SK-N-SH (cell line): ENCODE data around the gene STAG3. TPM values are rescaled to one million over a fixed set of nuclear protein-coding genes. Genes with fewer than 3 reads are reported as not detected.

Source experiments
- CTCF ChIA-PET: fragments of 300-600, 350-600 bp; formaldehyde crosslinking; extraction: SDS; loops from one replicate; lab custom pipeline; 2021; lab: Yijun Ruan, JAX
- POLR2A ChIA-PET: fragments of 350-600 bp; sonication (Branson Sonifier 250); formaldehyde crosslinking; extraction: SDS; loops from one replicate; lab custom pipeline; 2020; ENCODE audit warnings: antibody characterized with exemption, inconsistent platforms; lab: Yijun Ruan, JAX
- DNase-seq: peaks from one replicate; pipeline ENCODE4 v3.0.0; 2012
- H2AFZ ChIP-seq: fragments of 200-600 bp; sonication (generic); 2 replicates; pipeline ENCODE4 v1.8.1; 2016; ENCODE audit warnings: antibody characterized with exemption, mild to moderate bottlenecking, low read depth
- H3F3A ChIP-seq: fragments of 200-600 bp; sonication (generic); replicated peaks from 2 replicates; pipeline ENCODE3; 2016; ENCODE audit warnings: antibody characterized with exemption, mild to moderate bottlenecking; ENCODE audit not compliant: insufficient read depth
- H3K27ac ChIP-seq, 2 experiments: fragments of 200-500 bp in 1 of 2; fragments of 200-600 bp in 1 of 2; sonication (Bioruptor generic) in 1 of 2; sonication (generic), shearing (Covaris generic) in 1 of 2; 2 replicates each; pipeline versions ENCODE4 v1.5.1 to v1.6.1; 2014 to 2016; ENCODE audit warnings: low read depth in 2 of 2, inconsistent platforms in 1 of 2, low read length in 1 of 2, mild to moderate bottlenecking in 1 of 2, mixed read lengths in 1 of 2
- H3K27me3 ChIP-seq: fragments of 200-600 bp; sonication (generic), shearing (Covaris generic); 2 replicates; pipeline ENCODE4 v1.6.1; 2016; ENCODE audit warnings: mixed run types; ENCODE audit not compliant: insufficient read depth
- H3K36me3 ChIP-seq, 2 experiments: fragments of 200-500 bp in 1 of 2; fragments of 200-600 bp in 1 of 2; sonication (Bioruptor generic) in 1 of 2; sonication (generic) in 1 of 2; replicated peaks in 1 of 2; 2 replicates each; pipeline versions ENCODE3 to v1.5.1; 2014 to 2016; ENCODE audit warnings: low read length in 1 of 2, mild to moderate bottlenecking in 1 of 2; ENCODE audit not compliant: insufficient read depth in 2 of 2, control insufficient read depth in 1 of 2
- H3K4me1 ChIP-seq, 2 experiments: fragments of 200-500 bp in 1 of 2; fragments of 200-600 bp in 1 of 2; sonication (Bioruptor generic) in 1 of 2; sonication (generic), shearing (Covaris generic) in 1 of 2; 2 replicates each; pipeline versions ENCODE4 v1.5.1 to v1.6.1; 2014 to 2016; ENCODE audit warnings: low read depth in 1 of 2, low read length in 1 of 2, mixed run types in 1 of 2; ENCODE audit not compliant: insufficient read depth in 2 of 2, control insufficient read depth in 1 of 2
- H3K4me2 ChIP-seq: fragments of 200-600 bp; sonication (generic), shearing (Covaris generic); 2 replicates; pipeline ENCODE4 v1.6.1; 2017; ENCODE audit warnings: mixed run types
- H3K4me3 ChIP-seq, 2 experiments: fragments of 200-500 bp in 1 of 2; fragments of 200-600 bp in 1 of 2; sonication (Bioruptor generic) in 1 of 2; sonication (generic), shearing (Covaris generic) in 1 of 2; 2 replicates each; pipeline versions ENCODE4 v1.5.1 to v1.8.1; 2014 to 2016; ENCODE audit warnings: low read depth in 2 of 2, inconsistent platforms in 1 of 2, low read length in 1 of 2, mild to moderate bottlenecking in 1 of 2, mixed read lengths in 1 of 2, moderate library complexity in 1 of 2
- H3K79me2 ChIP-seq: fragments of 200-600 bp; sonication (generic); 2 replicates; pipeline ENCODE4 v1.8.1; 2017; ENCODE audit warnings: mild to moderate bottlenecking; ENCODE audit not compliant: insufficient read depth
- H3K9ac ChIP-seq: fragments of 200-600 bp; sonication (generic); 2 replicates; pipeline ENCODE4 v1.6.1; 2017; ENCODE audit warnings: mixed run types
- H3K9me2 ChIP-seq: fragments of 200-600 bp; sonication (generic); 2 replicates; pipeline ENCODE4 v1.6.1; 2017; ENCODE audit warnings: mixed run types
- H3K9me3 ChIP-seq: fragments of 200-600 bp; sonication (generic); 2 replicates; pipeline ENCODE4 v1.6.1; 2017; ENCODE audit warnings: mixed run types, mild to moderate bottlenecking, moderate library complexity
- H4K20me1 ChIP-seq: fragments of 200-600 bp; sonication (generic); 2 replicates; pipeline ENCODE4 v1.6.1; 2017; ENCODE audit warnings: mild to moderate bottlenecking, mixed run types; ENCODE audit not compliant: insufficient read depth
- ELF1 ChIP-seq: IDR thresholded peaks from 2 replicates; pipeline ENCODE4 v1.4.0; 2012
- FOXM1 ChIP-seq: IDR thresholded peaks from 2 replicates; pipeline ENCODE4 v1.4.0; 2012; ENCODE audit warnings: low read depth, mild to moderate bottlenecking
- GATA2 ChIP-seq: sonication (generic); formaldehyde crosslinking; IDR thresholded peaks from 2 replicates; pipeline ENCODE4 v1.5.0; 2020; ENCODE audit warnings: mild to moderate bottlenecking, missing genetic modification reagents
- JUND ChIP-seq: IDR thresholded peaks from 2 replicates; pipeline ENCODE4 v1.4.0; 2012
- MEF2A ChIP-seq: IDR thresholded peaks from 2 replicates; pipeline ENCODE4 v1.4.0; 2012; ENCODE audit warnings: low read depth, borderline replicate concordance
- NRF1 ChIP-seq: IDR thresholded peaks from 2 replicates; pipeline ENCODE4 v1.6.1; 2012; ENCODE audit warnings: low read depth, mild to moderate bottlenecking, low read length
- REST ChIP-seq: IDR thresholded peaks from 2 replicates; pipeline ENCODE4 v1.6.1; 2012; ENCODE audit warnings: mild to moderate bottlenecking, low read depth, low read length, moderate library complexity
- RXRA ChIP-seq: IDR thresholded peaks from 2 replicates; pipeline ENCODE4 v1.4.0; 2012; ENCODE audit warnings: low read depth, mild to moderate bottlenecking, borderline replicate concordance
- TAF1 ChIP-seq: IDR thresholded peaks from 2 replicates; pipeline ENCODE4 v1.6.1; 2012; ENCODE audit warnings: low read depth, mild to moderate bottlenecking, low read length, moderate library complexity, borderline replicate concordance
- YY1 ChIP-seq: IDR thresholded peaks from 2 replicates; pipeline ENCODE4 v1.4.0; 2012; ENCODE audit warnings: low read depth, mild to moderate bottlenecking
- WGBS: methylation state at CpG from one replicate; pipeline ENCODE4 v1.1.6; 2017; ENCODE audit warnings: low lambda C conversion rate; 5-methylcytosine and 5-hydroxymethylcytosine counted together
- polyA plus RNA-seq, 3 experiments: library from polyadenylated mRNA; depleted of rRNA; stranded (reverse); fragments of >200 nt; gene quantifications; 2 replicates each; pipeline ENCODE4 v1.2.3, GENCODE V29; 2012
- TF ChIP-seq, protein P1 (sequence below): IDR thresholded peaks from 2 replicates; pipeline ENCODE4 v1.4.0; 2012; ENCODE audit warnings: low read depth, borderline replicate concordance
- TF ChIP-seq, protein P2 (sequence below): IDR thresholded peaks from 2 replicates; pipeline ENCODE4 v1.4.0; 2012; ENCODE audit warnings: low read depth, borderline replicate concordance

The STAG3 gene
- polyA plus RNA-seq, 1 of the 3 experiments (the other 2 are of a cell fraction), result 0.10 TPM

GRCh38 chr7:100163006-100163531, 14.6 kb upstream of the STAG3 start:
- CTCF ChIA-PET, result interaction anchor here (1.3 to 1.5 kb wide), 2 partner anchors 15 to 30 kb away, joined by 5 read pairs; partner anchors contain the start of gene LAMTOR4
- no peak overlapping the region for H3K4me2 ChIP-seq

More at GRCh38 chr7:100163006-100163531, 14.6 kb upstream of the STAG3 start:
- WGBS, result 63% methylated on average over 5 of the region's 6 CpGs
- Histone ChIP-seq H3K9ac (no peak overlapping the region), H3K27ac (no peak overlapping the region), H3K9me2 (no peaks in the 10 kb centered on the region), H3K4me3 (no peak overlapping the region), H3F3A (no peaks in the 10 kb centered on the region), H4K20me1 (no peaks in the 10 kb centered on the region), H2AFZ (no peak overlapping the region), H3K9me3 (no peaks in the 10 kb centered on the region), H3K79me2 (peaks cover 9% of the 10 kb centered on the region; the same call in 1 of the 2 replicates), H3K27me3 (no peaks in the 10 kb centered on the region), H3K36me3 (no peaks in the 10 kb centered on the region), H3K4me1 (peaks cover 0 to 12% of the 10 kb centered on the region in 2 experiments; a peak in 1 of 4 replicates)
- POLR2A ChIA-PET, result no interaction called here
- peak; percentile 23 for DNase-seq
- TF ChIP-seq MEF2A (no peak), JUND (no peak), RXRA (no peak), TAF1 (no peak), NRF1 (no peak), ELF1 (no peak), REST (no peak), GATA2 (CRISPR knock-in tag) (no peak), FOXM1 (no peak), YY1 (no peak)
- TF ChIP-seq, protein P1, sequence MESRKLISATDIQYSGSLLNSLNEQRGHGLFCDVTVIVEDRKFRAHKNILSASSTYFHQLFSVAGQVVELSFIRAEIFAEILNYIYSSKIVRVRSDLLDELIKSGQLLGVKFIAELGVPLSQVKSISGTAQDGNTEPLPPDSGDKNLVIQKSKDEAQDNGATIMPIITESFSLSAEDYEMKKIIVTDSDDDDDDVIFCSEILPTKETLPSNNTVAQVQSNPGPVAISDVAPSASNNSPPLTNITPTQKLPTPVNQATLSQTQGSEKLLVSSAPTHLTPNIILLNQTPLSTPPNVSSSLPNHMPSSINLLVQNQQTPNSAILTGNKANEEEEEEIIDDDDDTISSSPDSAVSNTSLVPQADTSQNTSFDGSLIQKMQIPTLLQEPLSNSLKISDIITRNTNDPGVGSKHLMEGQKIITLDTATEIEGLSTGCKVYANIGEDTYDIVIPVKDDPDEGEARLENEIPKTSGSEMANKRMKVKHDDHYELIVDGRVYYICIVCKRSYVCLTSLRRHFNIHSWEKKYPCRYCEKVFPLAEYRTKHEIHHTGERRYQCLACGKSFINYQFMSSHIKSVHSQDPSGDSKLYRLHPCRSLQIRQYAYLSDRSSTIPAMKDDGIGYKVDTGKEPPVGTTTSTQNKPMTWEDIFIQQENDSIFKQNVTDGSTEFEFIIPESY, result no peak
- TF ChIP-seq, protein P2, sequence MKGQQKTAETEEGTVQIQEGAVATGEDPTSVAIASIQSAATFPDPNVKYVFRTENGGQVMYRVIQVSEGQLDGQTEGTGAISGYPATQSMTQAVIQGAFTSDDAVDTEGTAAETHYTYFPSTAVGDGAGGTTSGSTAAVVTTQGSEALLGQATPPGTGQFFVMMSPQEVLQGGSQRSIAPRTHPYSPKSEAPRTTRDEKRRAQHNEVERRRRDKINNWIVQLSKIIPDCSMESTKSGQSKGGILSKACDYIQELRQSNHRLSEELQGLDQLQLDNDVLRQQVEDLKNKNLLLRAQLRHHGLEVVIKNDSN, result no peak
